Body of pancreas (tissue), 4 donors: ENCODE results near the gene LRRC63. TPM values are rescaled to one million over a fixed set of nuclear protein-coding genes. Genes with fewer than 3 reads are reported as not detected.
A peak's percentile ranks its signal among the peaks of the same experiment; 100 is the strongest.

Source experiments
- ATAC-seq: fragments of 150-250 bp; one replicate; pipeline ENCODE4 v1.9.1; 2016
- DNase-seq, 4 donors: peaks; one replicate each; pipeline ENCODE4 v3.0.0-alpha.2; 2019
- H3K27ac ChIP-seq, 4 donors: fragments of 200-600 bp; sonication (generic); 1 replicate in 3 of 4; 2 replicates in 1 of 4; pipeline versions ENCODE4 v1.5.1 to v1.6.1; 2016 to 2019; ENCODE audit warnings: mild to moderate bottlenecking in 1 of 4, mixed read lengths in 1 of 4, moderate library complexity in 1 of 4
- H3K27me3 ChIP-seq, 2 donors: fragments of 200-600 bp; sonication (generic); one replicate each; pipeline ENCODE4 v1.6.0; 2016; ENCODE audit warnings: mild to moderate bottlenecking in 1 of 2
- H3K36me3 ChIP-seq, 2 donors: fragments of 200-600 bp; sonication (generic); replicated peaks in 1 of 2; 2 replicates each; pipeline ENCODE4 v1.5.1; 2016; ENCODE audit warnings: low read depth in 2 of 2; ENCODE audit not compliant: insufficient read depth in 1 of 2
- H3K4me1 ChIP-seq: fragments of 200-600 bp; sonication (generic); one replicate; pipeline ENCODE4 v1.6.0; 2016
- H3K4me3 ChIP-seq, 2 donors: fragments of 200-600 bp; sonication (generic); 1 replicate in 1 of 2; 2 replicates in 1 of 2; pipeline ENCODE4 v1.5.1; 2016 to 2019
- H3K9me3 ChIP-seq, 3 donors: fragments of 200-600 bp; sonication (generic); 1 replicate in 2 of 3; 2 replicates in 1 of 3; pipeline ENCODE4 v1.5.1; 2016
- POLR2A ChIP-seq, 3 donors: fragments of 450-650 bp; IDR thresholded peaks; one replicate each; pipeline ENCODE4 v1.6.1; 2016; ENCODE audit warnings: antibody characterized with exemption in 3 of 3, mild to moderate bottlenecking in 2 of 3
- WGBS, 2 donors: methylation state at CpG; one replicate each; pipeline ENCODE4 v1.1.5; 2017; 5-methylcytosine and 5-hydroxymethylcytosine counted together
- intact Hi-C: fragments of 100-400 bp; cut with DNase I; formaldehyde crosslinking; loops from one replicate; pipeline ENCODE4 v1.15.1; 2023
- total RNA-seq, 2 donors: library from RNA; depleted of rRNA; stranded (reverse); fragments of >200 nt; gene quantifications; one replicate each; pipeline ENCODE4 v1.1.0, GENCODE V29; 2016
- TF ChIP-seq, protein P1 (sequence below), 7 experiments: fragments of 450-650 bp in 4 of 7; fragments of 200-600 bp in 3 of 7; sonication (generic) in 3 of 7; IDR thresholded peaks; one replicate each; pipeline ENCODE4 v1.5.1; 2016 to 2019; ENCODE audit warnings: antibody characterized with exemption in 7 of 7

LRRC63 gene
- total RNA-seq, 2 donors from 2014 or later, result not detected

DNA sequence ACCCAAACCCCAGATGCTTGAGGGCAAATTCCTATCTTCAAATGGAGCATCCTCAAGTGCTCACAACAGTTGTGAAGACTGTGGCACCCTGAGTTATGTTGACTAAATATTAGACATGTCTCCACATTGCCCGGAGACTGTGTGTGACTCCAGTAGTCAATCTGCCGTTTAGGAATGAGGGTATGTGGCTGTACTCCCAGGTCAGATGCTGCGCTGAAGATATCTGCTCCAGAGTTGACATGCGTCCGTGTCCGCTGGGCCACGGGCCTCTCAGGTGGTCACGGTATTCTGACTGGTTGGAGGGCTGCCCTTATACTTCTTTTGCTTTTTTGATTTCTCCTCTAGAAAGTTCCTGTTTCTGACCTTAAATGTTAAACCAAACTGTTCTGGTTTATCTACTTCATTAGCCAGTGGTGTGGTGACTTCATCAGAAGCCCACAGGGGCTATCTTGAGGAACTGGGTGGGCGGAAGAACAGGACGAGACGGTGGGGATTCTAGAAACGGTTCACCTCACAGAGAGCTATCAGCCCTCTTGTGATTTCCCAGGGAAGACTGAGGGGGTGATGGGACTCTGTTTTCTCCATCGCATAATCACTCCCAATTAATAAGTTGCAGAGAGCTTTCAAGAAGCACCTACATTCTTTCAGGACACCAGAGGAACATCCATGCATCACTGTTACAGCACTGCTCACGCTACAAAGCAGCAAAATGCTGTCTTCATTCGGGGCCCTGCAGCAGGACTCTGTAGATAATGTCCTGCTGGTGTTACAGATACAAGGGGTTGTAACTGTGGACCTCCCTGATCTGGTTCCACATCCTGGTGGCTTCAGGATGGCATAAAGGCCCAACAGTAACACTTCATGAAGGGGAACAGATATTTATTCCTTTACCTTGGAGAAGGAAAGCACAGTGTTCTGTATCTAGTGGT is 28.4 kb upstream of the LRRC63 start:
- WGBS, 2 donors, result 69 to 83% methylated on average over 14 to 15 of the region's 15 CpGs
- Histone ChIP-seq H3K9me3 (no peaks in the 10 kb centered on the region), H3K27me3 (no peaks in the 10 kb centered on the region), H3K4me3 (no peak overlapping the region), H3K27ac (peak overlapping the region in 1 of 4 donors; percentile 51), H3K4me1 (no peaks in the 10 kb centered on the region), H3K36me3 (no peaks in the 10 kb centered on the region)
- intact Hi-C loops, result no loop called here
- ATAC-seq (no peak), DNase-seq (no peak)
- no peak for TF ChIP-seq POLR2A (IDR thresholded peaks at IDR 0.05)
- TF ChIP-seq, protein P1, sequence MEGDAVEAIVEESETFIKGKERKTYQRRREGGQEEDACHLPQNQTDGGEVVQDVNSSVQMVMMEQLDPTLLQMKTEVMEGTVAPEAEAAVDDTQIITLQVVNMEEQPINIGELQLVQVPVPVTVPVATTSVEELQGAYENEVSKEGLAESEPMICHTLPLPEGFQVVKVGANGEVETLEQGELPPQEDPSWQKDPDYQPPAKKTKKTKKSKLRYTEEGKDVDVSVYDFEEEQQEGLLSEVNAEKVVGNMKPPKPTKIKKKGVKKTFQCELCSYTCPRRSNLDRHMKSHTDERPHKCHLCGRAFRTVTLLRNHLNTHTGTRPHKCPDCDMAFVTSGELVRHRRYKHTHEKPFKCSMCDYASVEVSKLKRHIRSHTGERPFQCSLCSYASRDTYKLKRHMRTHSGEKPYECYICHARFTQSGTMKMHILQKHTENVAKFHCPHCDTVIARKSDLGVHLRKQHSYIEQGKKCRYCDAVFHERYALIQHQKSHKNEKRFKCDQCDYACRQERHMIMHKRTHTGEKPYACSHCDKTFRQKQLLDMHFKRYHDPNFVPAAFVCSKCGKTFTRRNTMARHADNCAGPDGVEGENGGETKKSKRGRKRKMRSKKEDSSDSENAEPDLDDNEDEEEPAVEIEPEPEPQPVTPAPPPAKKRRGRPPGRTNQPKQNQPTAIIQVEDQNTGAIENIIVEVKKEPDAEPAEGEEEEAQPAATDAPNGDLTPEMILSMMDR (IDR thresholded peaks at IDR 0.05), result no peak

DNA sequence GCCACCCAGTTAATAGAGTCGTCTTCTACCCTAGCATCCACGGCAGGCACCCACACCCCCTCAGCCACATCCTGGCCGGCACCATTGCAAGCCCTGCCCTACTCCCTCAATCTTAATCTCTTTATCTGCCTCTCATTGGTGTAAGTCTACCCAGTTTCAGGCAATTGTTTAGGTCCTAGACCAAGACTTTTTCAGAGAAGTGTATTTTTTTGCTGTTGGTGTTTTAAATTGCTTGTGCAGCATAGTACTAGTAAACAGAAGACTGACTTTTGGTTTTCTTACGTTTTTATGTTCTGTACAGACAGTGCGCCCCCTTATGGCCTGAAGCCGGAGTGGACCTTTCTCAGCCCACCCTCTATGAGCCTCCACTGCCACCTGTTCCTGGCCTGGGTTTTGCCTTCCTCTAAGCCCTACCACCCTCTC is 27.4 kb upstream of the LRRC63 start:
- DNase-seq, result peak in 3 of 4 donors; percentile 19 to 39 (median 27)
- TF ChIP-seq, protein P1 (IDR thresholded peaks at IDR 0.05), result peak in 4 of 7 experiments; percentile 5 to 28 (median 14)
- TF ChIP-seq POLR2A (IDR thresholded peaks at IDR 0.05), result no peak
- H3K27me3 ChIP-seq, result no peaks in the 10 kb centered on the region
- H3K4me3 ChIP-seq, result no peak overlapping the region
- H3K4me1 ChIP-seq, result no peaks in the 10 kb centered on the region
- H3K27ac ChIP-seq, result no peak overlapping the region
- H3K36me3 ChIP-seq, result no peaks in the 10 kb centered on the region
- H3K9me3 ChIP-seq, result no peaks in the 10 kb centered on the region
- intact Hi-C loops, result no loop called here
- ATAC-seq, result peak; percentile 18
- WGBS, 2 donors, result 26 to 34% methylated on average over 6 of the region's 6 CpGs

DNA sequence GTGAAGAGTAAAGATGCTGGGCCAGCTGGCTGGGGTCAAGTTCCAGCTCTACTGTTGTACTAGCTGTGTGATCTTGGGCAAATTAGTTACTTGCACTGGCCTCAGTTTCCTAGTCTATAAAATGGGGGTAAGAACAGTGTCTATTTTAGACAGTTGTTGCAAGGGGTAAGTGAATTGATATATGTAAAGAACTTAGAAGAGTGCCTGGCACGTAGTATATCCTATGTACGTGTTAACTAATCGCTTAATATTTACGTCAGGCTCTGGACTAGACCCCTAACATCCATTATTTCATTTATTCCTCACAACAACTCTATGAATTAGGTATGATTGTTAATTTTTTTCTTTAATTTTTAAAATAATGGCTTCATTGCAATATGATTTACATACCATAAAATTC is 26.1 kb upstream of the LRRC63 start:
- WGBS, 2 donors, result 91 to 94% methylated on average over 4 of the region's 4 CpGs
- Histone ChIP-seq H3K9me3 (no peaks in the 10 kb centered on the region), H3K4me3 (no peak overlapping the region), H3K27ac (no peak overlapping the region), H3K27me3 (no peaks in the 10 kb centered on the region), H3K36me3 (no peaks in the 10 kb centered on the region), H3K4me1 (no peaks in the 10 kb centered on the region)
- DNase-seq, result no peak
- no peak for ATAC-seq
- intact Hi-C loops, result no loop called here
- TF ChIP-seq, protein P1 (IDR thresholded peaks at IDR 0.05), result no peak
- TF ChIP-seq POLR2A (IDR thresholded peaks at IDR 0.05), result no peak

DNA sequence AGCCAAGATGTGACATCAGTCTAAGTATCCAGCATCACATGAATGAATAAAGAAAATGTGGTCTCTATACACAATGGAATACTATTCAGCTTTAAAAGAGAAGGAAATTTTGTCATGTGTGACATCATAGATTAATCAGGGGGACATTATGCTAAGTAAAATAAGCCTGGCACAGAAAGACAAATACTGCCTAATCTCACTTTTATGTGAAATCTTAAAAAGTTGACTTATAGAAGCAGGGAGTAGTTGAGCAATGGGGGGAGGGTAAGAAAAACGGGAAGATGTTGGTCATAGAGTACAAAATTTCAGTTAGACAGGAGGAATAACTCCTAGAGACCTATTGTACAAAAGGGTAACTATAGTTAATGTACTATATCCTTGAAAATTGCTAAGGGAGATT is 19.3 kb upstream of the LRRC63 start:
- Histone ChIP-seq H3K36me3 (no peaks in the 10 kb centered on the region), H3K27me3 (no peaks in the 10 kb centered on the region), H3K9me3 (no peaks in the 10 kb centered on the region), H3K4me1 (no peaks in the 10 kb centered on the region), H3K27ac (no peak overlapping the region), H3K4me3 (no peak overlapping the region)
- no peak for DNase-seq
- intact Hi-C loops, result no loop called here
- TF ChIP-seq, protein P1 (IDR thresholded peaks at IDR 0.05), result no peak
- TF ChIP-seq POLR2A (IDR thresholded peaks at IDR 0.05), result no peak
- ATAC-seq, result no peak
- WGBS, 2 donors, result 62 to 70% methylated on average over 1 of the region's 1 CpG
